Lower leg skin (tissue), 3 donors: ENCODE data around the gene IP6K1.

ENCODE experiments used
- CTCF ChIP-seq, 3 donors: fragments of 450-650 bp; IDR thresholded peaks; one replicate each; pipeline ENCODE4 v1.5.1; 2016; ENCODE audit warnings: antibody characterized with exemption in 3 of 3, mild to moderate bottlenecking in 3 of 3, moderate library complexity in 2 of 3
- POLR2A ChIP-seq, 2 donors: fragments of 450-650 bp; IDR thresholded peaks; one replicate each; pipeline ENCODE4 v1.6.1; 2016 to 2017; ENCODE audit warnings: antibody characterized with exemption in 2 of 2, mild to moderate bottlenecking in 1 of 2, moderate library complexity in 1 of 2

DNA sequence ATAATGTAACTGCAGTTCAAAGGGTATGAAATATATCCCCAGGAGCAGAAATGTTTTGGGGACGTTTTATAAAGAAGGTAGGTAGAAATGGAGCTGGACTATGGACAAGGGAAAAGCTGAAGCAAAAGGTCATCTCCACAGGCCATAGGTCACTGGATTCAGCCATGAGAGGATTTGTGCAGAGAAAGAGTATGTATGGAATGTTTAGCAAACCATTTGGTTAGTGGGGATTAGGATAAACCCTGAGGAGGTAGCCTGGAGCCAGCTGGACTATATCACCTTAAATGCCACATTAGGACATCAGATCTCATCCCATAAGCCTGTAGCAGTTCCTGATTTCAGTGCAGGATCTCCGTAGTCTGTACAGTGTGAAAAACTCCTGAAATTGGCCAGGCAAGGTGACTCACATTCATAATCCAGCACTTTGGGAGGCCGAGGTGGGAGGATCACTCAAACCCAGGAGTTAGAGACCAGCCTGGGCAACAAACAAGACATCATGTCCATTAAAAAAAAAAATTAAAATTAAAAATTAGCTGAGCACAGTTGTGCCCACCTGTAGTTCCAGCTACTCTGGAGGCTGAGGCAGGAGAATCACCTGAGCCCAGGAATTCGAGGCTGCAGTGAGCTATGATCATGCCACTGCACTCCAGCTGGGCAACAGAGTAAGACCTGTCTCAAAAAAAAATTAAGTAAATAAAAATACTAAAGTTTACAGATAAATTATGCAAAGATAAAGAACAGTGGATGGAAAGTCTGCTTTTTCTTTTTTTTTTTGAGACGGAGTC is 4.7 kb downstream of the IP6K1 start:
- TF ChIP-seq CTCF (IDR thresholded peaks at IDR 0.05) (no peak), POLR2A (IDR thresholded peaks at IDR 0.05) (no peak)
